GM12873 (cell line): Measurements from ENCODE around the gene SLC6A6.

Experiments
- TF ChIP-seq, protein P1 (sequence below): IDR thresholded peaks from 2 replicates; pipeline ENCODE4 v1.5.1; 2012; ENCODE audit warnings: low read depth, mild to moderate bottlenecking, moderate library complexity, low read length, control low read depth; ENCODE audit not compliant: insufficient read depth; ENCODE audit errors: missing control alignments

The SLC6A6 gene

DNA sequence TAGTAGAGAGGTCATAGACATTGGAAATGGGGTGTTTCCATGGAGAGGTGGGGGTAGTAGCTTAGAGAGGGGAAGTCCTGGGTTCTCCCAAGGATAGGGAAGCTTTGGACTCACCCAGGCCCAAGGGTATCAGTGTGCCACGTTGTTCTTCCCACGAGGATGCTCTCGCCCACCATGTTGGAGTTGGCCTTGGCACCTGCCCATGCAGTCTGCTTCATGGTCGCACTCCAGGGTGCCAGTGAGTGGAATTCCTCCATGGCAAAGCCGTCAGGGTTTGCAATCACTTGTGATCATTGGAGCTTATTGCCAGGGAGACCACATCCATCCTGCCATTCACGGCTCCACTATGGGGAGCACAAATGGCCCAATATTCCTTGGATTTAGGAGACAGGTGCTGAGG lies 77.2 kb downstream of the SLC6A6 start:
- TF ChIP-seq, protein P1, sequence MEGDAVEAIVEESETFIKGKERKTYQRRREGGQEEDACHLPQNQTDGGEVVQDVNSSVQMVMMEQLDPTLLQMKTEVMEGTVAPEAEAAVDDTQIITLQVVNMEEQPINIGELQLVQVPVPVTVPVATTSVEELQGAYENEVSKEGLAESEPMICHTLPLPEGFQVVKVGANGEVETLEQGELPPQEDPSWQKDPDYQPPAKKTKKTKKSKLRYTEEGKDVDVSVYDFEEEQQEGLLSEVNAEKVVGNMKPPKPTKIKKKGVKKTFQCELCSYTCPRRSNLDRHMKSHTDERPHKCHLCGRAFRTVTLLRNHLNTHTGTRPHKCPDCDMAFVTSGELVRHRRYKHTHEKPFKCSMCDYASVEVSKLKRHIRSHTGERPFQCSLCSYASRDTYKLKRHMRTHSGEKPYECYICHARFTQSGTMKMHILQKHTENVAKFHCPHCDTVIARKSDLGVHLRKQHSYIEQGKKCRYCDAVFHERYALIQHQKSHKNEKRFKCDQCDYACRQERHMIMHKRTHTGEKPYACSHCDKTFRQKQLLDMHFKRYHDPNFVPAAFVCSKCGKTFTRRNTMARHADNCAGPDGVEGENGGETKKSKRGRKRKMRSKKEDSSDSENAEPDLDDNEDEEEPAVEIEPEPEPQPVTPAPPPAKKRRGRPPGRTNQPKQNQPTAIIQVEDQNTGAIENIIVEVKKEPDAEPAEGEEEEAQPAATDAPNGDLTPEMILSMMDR, result no peak

DNA sequence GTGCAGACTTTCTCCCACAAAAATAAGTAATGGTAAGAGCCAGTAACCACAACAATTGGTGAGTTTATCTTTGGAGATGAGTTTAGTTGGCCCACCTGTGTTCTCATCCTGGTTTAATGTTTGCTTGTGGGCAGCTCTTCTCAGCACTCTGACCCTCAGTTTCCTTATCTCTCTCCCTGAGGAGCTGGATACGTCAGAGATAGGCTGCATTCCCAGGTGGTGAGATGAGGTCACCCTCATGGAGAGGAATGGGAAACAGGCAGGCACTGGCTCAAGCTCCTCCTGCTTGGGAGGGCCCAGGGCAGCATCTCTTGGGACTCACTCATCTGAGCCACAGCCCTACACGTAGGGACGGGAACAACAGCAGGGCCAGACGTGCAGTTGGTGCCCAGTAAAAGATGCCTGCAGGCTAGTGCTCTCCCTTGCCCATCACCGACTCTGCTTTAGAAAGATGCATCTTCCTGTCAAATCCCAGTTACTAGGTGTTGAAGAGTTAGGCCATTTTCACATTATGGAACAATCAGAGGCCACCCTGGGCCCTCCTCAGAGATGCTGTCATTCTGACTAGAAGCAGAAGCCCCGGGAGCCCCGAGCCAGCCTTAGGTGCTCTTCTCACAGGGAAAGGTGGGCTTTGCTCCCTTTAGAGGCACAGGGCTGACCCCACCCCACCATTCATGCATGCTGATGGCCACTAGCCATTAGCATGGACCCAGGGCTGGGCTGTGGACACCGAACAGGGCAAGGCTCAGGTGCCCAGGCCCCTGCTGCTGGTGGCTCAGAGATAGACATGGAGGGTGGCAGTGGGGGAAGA lies 78.0 kb downstream of the SLC6A6 start:
- TF ChIP-seq, protein P1, result no peak

DNA sequence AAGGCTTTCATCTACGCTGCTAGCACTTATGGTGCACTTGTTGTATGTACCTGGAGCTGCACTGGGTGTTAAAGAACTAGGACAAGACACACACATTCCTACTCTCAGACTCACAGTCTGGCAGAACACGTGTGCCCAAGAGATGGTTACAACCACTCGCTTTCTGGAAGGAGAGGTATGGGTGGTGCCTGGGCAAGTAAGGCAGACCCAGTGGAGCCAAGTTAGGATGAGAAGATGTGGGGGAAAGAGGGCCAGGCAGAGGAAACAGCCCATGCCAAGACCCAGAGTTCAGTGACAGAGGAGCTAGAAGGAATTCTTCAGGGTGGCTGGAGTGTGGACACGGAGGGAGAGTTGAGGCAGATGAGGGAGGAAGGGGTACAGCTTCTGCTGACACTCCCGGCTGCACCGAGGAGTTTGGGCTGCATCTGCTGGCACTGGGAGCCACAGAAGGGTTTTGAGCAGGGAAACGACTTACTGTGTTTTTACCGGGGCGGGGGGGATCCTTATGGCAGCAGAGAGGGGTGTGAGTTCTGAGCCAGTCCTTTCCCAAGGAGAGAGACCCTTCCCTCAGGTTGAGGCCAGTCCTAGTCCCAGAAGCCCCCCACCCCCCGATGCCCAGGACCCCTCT lies 78.7 kb downstream of the SLC6A6 start:
- TF ChIP-seq, protein P1, result no peak

DNA sequence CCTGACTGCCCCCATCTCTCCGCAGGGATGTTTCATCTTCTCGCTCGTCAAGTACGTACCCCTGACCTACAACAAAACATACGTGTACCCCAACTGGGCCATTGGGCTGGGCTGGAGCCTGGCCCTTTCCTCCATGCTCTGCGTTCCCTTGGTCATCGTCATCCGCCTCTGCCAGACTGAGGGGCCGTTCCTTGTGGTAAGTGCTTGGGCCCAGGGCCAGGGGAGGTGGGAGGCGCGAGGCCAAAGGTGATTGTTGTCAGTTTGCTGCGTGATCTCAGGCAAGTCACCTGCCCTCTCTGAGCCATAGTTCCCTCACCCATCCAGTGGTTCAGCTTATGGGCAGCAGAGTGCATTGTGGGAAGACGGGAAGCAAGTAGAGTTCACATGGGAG lies 79.2 kb downstream of the SLC6A6 start:
- TF ChIP-seq, protein P1, result no peak

DNA sequence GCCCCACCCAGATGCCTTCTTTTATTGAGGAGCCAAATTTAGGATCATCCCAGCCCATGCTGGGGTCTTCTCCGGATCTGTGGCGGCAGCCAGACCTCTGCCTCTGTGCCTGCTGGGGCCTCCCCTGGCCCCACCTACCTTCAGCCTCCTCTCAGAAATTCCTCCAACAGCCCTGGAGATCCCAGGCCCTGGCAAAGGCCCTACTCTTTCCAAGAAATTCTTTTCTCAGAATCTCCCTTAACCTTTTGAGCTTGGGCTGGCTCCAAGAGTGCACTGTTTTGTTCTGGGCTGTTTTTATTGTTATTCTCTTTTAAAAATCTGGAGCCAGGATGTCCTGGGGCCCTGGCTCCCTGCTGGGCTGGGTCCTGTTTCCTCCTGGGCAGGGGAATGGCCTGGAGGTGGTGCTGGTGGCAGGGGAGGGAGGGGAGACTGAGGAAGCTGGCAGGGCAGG lies 79.9 kb downstream of the SLC6A6 start:
- TF ChIP-seq, protein P1, result no peak

DNA sequence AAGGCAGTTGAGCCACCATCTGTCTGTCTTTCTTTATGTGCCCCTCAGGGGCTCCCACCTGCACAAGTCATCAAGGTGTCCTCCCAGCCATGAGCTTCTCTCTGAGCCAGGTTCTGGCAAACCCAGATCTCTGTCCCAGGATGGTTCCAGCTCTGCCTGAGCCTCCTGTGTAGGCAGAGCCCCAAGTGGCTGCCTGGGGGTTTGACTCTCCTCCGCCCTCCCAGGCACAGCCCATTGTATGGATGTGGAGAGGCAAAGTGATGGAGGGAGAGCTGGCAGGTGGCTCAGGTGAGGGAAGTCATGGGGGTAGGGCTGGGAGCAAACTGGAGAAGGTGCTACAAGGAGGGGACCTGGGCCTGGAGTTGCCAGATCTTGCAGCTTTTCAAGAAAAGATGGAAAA lies 80.9 kb downstream of the SLC6A6 start:
- TF ChIP-seq, protein P1, result no peak

DNA sequence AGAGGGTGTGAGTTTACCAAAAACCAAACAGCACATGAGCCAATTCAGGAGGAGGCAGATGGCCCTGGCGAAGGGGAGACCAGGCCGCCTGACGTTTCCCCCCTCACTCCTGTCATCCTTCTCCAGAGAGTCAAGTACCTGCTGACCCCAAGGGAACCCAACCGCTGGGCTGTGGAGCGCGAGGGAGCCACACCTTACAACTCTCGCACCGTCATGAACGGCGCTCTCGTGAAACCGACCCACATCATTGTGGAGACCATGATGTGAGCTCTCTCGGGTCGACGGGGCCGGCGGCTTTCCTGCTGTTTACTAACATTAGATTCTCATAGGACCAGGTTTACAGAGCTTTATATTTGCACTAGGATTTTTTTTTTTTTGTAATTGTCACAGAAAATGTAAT lies 82.3 kb downstream of the SLC6A6 start:
- TF ChIP-seq, protein P1, result no peak
